ENCODE results near the gene GPRC6A. TPM values are rescaled to one million over a fixed set of nuclear protein-coding genes. Genes with fewer than 3 reads are reported as not detected.
"Not testable (repeated sequence)": the region's sequence is repeated elsewhere in the genome, so short reads cannot be mapped to it uniquely, and the experiment has no call there.

Gene GPRC6A
- total RNA-seq, 3 donors from 2014 or later, result not detected

DNA sequence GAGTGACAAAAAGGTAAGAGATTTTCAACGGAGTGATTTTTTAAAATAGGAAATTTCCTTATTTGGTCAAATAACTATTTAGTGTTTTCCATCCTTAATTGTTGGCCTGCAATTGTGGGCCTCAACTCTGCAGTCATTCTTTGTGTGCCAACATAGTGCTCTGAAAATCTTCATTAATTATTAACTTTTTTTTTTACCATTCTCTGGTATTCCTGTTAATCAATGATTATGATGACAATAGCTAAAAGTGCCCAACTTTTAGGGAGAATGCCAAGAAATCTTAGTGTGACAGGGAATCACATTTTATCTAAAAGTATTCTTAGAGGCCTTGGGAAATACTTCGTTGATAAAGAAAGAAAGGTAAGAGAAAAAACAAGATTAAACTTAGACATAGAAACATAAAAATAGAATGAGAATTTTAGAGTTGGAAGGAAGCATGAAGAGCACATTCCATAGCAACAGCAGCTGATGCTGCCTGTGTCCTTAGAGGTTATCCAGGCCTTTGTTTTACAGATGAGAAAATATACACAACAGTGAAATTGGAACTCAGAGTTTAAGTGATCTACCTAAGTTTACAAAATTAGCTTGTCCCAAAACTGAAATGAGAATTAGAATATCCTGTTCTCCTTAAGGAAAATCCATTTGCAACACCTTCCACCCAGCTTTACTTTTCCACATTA, 1.2 kb downstream of the GPRC6A start:
- Mint-ChIP-seq H3K4me3 (no peak overlapping the region), H3K9me3 (peaks cover 14% of the 10 kb centered on the region), H3K4me1 (ENCODE audit: low read depth) (no peaks in the 10 kb centered on the region), H3K36me3 (ENCODE audit: insufficient read depth) (no peaks in the 10 kb centered on the region), H3K27me3 (ENCODE audit: low read depth) (no peaks in the 10 kb centered on the region)
- DNase-seq, result no peak
- no peak for ATAC-seq

DNA sequence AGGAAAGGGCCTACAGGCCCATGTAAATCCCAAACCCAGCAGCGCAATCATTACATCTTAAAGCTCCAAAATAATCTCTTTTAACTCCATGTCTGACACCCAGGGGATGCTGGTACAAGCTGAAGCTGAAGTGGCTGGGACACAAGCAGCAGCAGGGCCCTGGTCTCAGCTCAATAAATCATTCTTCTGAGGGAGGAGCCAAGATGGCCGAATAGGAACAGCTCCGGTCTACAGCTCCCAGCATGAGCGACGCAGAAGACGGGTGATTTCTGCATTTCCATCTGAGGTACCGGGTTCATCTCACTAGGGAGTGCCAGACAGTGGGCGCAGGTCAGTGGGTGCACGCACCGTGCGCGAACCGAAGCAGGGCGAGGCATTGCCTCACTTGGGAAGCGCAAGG, 12.5 kb downstream of the GPRC6A start:
- H3K36me3 Mint-ChIP-seq (ENCODE audit: insufficient read depth); H3K27me3 Mint-ChIP-seq (ENCODE audit: low read depth); H3K4me3 Mint-ChIP-seq; H3K4me1 Mint-ChIP-seq (ENCODE audit: low read depth); DNase-seq; H3K9me3 Mint-ChIP-seq; ATAC-seq: not testable (repeated sequence)

DNA sequence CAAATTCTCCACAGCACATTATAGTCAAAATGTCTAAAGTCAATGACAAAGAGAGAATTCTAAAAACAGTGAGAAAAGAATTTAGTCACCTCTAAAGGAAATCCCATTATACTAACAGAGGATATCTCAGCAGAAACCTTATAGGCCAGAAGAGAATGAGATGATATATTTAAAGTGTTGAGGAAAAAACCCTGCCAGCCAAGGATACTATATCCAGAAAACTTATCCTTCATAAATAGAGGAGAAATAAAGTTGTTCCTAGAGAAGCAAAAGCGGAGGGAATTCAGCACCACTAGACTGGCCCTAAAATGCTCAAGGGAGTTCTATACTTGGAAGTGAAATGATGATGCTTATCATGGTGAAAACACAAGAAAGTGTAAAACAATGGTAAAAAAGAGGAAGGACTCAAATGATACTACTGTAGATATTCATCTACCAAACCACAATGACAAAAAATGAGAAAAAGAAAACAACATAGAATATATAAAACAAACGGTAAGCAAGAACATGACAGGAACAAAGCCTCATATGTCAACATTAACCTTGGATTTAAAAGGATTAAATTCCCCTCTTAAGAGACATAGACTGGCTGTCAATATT, 16.7 kb downstream of the GPRC6A start:
- no peaks in the 10 kb centered on the region for H3K36me3 Mint-ChIP-seq (ENCODE audit: insufficient read depth)
- peaks cover 14% of the 10 kb centered on the region for H3K9me3 Mint-ChIP-seq
- DNase-seq (no peak), ATAC-seq (no peak)
- H3K4me3 Mint-ChIP-seq, result no peak overlapping the region
- no peaks in the 10 kb centered on the region for H3K4me1 Mint-ChIP-seq (ENCODE audit: low read depth)
- peaks cover 4% of the 10 kb centered on the region for H3K27me3 Mint-ChIP-seq (ENCODE audit: low read depth)

DNA sequence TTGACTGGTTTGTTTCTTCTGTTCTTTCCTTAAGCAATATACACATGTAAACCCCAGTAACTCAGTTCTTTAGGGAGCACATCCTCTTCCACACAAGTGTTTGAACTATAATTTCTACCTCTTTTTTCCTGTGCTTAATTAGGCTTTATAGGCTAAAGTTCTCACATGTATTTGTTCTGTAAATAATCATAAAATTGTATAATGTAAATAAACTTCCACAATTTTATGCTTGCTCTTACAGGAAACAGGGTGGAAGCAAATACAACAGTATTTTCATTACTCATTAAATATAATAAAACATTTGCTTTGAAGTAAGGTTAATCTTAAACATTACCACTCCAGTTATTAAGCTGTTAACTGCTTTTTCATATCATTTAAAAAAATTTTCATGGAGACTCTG, 26.9 kb downstream of the GPRC6A start:
- no peak for ATAC-seq
- Mint-ChIP-seq H3K9me3 (no peaks in the 10 kb centered on the region), H3K4me1 (ENCODE audit: low read depth) (no peaks in the 10 kb centered on the region), H3K36me3 (ENCODE audit: insufficient read depth) (no peaks in the 10 kb centered on the region), H3K27me3 (ENCODE audit: low read depth) (peaks cover 17% of the 10 kb centered on the region), H3K4me3 (no peak overlapping the region)
- no peak for DNase-seq

DNA sequence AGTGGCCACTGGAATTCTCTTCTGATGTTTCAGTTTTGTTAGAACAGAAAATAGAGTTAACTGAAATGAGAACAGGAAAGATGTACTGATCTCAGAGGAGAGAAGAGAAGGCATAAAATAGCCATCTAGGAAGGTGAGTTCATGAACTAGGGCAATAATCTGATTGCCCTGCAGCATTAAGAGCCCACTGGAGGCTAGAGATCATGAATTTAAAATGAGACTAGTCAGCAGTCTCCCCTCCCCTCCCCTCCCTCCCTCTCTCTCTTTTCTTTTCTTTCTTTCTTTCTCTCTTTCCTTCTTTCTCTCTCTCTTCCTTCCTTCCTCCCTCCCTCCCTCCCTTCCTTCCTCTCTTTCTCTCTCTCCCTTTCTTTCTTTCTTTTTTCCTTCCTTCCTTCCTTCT, 28.9 kb downstream of the GPRC6A start:
- H3K36me3 Mint-ChIP-seq (ENCODE audit: insufficient read depth), result no peaks in the 10 kb centered on the region
- no peak for ATAC-seq
- no peak for DNase-seq
- H3K4me1 Mint-ChIP-seq (ENCODE audit: low read depth), result no peaks in the 10 kb centered on the region
- H3K27me3 Mint-ChIP-seq (ENCODE audit: low read depth), result peaks cover 15% of the 10 kb centered on the region
- H3K9me3 Mint-ChIP-seq, result no peaks in the 10 kb centered on the region
- H3K4me3 Mint-ChIP-seq, result no peak overlapping the region

DNA sequence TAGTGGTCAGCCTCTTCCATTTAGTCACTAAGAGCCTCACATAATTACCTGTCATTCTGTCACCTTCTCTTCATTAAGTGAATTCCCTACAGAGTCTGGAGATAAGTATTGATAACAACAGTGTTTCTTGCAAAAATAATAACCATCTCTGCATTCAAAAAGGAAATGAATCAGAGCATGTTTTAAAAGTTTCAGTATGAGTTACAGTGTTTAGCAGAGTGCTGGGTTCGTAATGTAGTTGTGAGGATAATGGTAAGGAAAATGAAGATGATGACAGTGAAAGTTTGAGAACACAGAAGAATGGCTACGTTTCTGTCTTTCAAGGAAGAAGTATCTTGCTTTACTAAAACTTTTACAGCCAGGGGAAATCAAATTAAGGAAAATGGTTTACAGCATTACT, 31.3 kb downstream of the GPRC6A start:
- peaks cover 15% of the 10 kb centered on the region for H3K27me3 Mint-ChIP-seq (ENCODE audit: low read depth)
- ATAC-seq, result no peak
- H3K36me3 Mint-ChIP-seq (ENCODE audit: insufficient read depth), result no peaks in the 10 kb centered on the region
- H3K4me1 Mint-ChIP-seq (ENCODE audit: low read depth), result no peaks in the 10 kb centered on the region
- H3K9me3 Mint-ChIP-seq, result no peaks in the 10 kb centered on the region
- DNase-seq, result no peak
- H3K4me3 Mint-ChIP-seq, result no peak overlapping the region

DNA sequence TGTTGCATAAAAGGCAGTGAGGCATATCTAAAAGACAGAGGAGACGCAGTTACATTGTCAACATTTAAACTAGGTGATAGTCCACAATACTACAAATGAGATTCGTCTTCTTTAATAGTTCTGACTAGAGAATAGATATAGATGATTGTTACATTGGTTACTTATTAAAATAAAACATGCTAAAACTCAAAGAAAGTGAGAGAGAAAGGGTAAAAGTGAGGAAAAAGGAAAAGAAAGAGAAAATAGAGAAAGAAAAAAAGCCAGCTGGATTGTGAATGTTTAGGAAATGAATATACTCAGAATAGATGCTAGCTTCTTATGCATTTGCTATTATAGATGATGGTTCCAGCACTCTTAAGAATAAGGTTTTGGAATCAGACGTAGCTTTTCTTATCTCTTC, 35.7 kb downstream of the GPRC6A start:
- no peak for ATAC-seq
- Mint-ChIP-seq H3K4me1 (ENCODE audit: low read depth) (no peaks in the 10 kb centered on the region), H3K9me3 (no peaks in the 10 kb centered on the region), H3K27me3 (ENCODE audit: low read depth) (peaks cover 5% of the 10 kb centered on the region), H3K36me3 (ENCODE audit: insufficient read depth) (no peaks in the 10 kb centered on the region), H3K4me3 (no peak overlapping the region)
- no peak for DNase-seq

DNA sequence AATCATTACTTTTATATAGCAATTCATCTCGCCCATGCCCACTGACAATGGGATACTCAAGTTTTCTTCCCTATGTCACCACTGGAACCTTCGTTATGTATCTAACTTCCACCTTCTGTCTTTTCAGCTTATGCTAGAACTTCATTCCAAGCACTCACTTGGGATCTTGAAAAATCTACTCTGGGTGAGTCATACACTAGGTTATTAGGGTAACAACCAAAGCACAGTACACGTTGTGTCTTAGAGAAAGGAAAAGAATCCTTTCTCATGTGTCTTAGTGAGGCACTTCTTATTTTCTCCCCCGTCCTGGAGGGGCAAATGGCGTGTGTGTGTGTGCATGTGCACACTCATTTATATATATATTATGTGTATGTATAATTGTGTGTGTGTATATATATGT, 45.0 kb downstream of the GPRC6A start:
- ATAC-seq (no peak), DNase-seq (no peak)
- H3K4me1 Mint-ChIP-seq (ENCODE audit: low read depth), result no peaks in the 10 kb centered on the region
- H3K9me3 Mint-ChIP-seq, result no peaks in the 10 kb centered on the region
- no peak overlapping the region for H3K4me3 Mint-ChIP-seq
- peaks cover 15% of the 10 kb centered on the region for H3K27me3 Mint-ChIP-seq (ENCODE audit: low read depth)
- H3K36me3 Mint-ChIP-seq (ENCODE audit: insufficient read depth), result no peaks in the 10 kb centered on the region

DNA sequence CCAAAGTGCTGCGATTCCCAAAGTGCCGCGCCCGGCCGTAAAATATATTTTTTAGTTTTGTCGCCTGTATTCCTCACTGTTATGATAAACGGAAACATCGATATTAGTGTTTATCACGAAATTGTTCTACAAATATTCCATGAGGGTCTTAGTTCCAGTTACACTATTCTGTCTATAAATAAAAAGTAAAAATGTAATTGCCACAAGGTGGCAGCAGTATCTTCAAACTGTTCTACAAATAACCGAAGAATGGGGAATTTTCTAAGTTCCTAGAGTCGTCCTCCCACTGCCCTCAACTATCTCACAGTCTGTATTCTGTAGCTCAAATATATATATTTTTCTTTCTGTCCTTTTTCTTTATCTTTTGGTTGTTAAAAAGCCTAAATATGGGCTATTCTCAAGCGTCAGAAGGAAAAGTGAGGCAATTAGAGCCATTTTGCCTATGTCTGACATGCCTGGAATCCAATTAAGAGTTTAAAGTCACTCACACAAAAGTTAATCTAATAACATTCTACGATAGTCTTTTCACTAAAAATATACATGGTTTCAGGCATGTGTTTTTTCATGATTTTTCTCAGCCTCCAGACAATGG, 49.2 kb downstream of the GPRC6A start:
- ATAC-seq, result no peak
- Mint-ChIP-seq H3K27me3 (ENCODE audit: low read depth) (peaks cover 9% of the 10 kb centered on the region), H3K9me3 (no peaks in the 10 kb centered on the region)

DNA sequence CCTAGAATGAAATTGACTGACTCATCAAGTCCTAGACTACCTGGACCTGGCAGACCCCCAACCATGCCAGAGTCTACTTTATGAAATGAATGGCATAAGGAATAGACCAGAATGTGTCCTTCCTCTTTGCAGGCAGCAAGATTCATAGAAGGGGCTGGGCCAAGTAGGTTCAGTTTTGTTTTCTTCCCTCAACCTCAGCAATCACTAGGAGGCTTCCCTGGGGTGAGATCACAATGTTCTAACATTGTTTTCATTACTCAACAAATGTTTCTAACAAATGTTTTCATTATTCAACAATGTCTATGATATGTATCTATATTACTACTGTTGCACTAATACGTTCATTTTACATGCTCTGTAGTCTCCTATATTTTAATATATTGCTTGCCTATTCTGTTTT, 55.0 kb downstream of the GPRC6A start:
- DNase-seq, result no peak

More for the DNA sequence above, 49.2 kb downstream of the GPRC6A start:
- H3K4me3 Mint-ChIP-seq, result no peak overlapping the region
- no peak for DNase-seq
- H3K36me3 Mint-ChIP-seq (ENCODE audit: insufficient read depth), result no peaks in the 10 kb centered on the region
- no peaks in the 10 kb centered on the region for H3K4me1 Mint-ChIP-seq (ENCODE audit: low read depth)

DNA sequence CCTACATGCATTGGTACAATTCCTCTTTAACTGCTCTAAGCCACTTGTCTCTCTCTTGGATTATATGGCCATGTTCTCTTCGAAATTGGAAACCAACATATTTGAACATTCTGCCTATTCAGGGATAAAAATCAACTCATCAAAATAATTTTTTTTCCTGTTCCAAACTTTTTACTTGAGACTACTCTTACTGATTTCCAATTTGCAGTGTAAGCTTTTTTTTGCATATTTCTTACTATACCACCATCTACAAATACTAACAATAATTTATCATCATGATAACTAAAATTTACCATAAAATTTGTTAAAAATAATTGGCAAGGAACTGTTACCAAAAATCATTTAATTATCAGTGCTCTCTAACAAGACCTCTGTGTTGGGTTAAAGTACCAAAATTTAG, 56.4 kb downstream of the GPRC6A start:
- Mint-ChIP-seq H3K27me3 (ENCODE audit: low read depth) (peaks cover 23% of the 10 kb centered on the region), H3K4me3 (no peak overlapping the region), H3K9me3 (no peaks in the 10 kb centered on the region), H3K36me3 (ENCODE audit: insufficient read depth) (no peaks in the 10 kb centered on the region), H3K4me1 (ENCODE audit: low read depth) (no peaks in the 10 kb centered on the region)
- no peak for ATAC-seq
- no peak for DNase-seq

More for the DNA sequence above, 55.0 kb downstream of the GPRC6A start:
- no peak for ATAC-seq
- Mint-ChIP-seq H3K36me3 (ENCODE audit: insufficient read depth) (no peaks in the 10 kb centered on the region), H3K27me3 (ENCODE audit: low read depth) (peaks cover 18% of the 10 kb centered on the region), H3K4me1 (ENCODE audit: low read depth) (no peaks in the 10 kb centered on the region), H3K4me3 (no peak overlapping the region), H3K9me3 (no peaks in the 10 kb centered on the region)

DNA sequence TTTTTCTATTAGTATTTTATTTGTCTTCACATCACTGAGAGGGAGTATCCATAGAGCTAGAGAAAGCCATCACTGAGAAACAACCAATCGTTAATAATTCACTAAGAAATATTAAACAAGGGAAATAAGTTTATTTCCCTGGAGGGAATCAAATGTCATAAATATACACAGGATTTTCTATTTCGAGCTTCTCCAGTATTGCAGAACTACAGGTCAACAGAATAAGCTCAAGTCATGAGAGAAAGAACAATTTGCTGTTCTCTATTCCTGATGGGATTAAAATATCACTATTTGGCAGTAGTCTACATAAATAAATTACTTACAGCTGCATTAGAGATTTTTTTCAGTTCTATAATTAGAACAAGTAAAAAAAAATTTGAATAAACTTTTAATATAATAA, 61.2 kb downstream of the GPRC6A start:
- Mint-ChIP-seq H3K27me3 (ENCODE audit: low read depth) (peaks cover 58% of the 10 kb centered on the region), H3K4me1 (ENCODE audit: low read depth) (peaks cover 14% of the 10 kb centered on the region), H3K36me3 (ENCODE audit: insufficient read depth) (no peaks in the 10 kb centered on the region), H3K9me3 (no peaks in the 10 kb centered on the region), H3K4me3 (no peak overlapping the region)
- DNase-seq (no peak), ATAC-seq (no peak)

DNA sequence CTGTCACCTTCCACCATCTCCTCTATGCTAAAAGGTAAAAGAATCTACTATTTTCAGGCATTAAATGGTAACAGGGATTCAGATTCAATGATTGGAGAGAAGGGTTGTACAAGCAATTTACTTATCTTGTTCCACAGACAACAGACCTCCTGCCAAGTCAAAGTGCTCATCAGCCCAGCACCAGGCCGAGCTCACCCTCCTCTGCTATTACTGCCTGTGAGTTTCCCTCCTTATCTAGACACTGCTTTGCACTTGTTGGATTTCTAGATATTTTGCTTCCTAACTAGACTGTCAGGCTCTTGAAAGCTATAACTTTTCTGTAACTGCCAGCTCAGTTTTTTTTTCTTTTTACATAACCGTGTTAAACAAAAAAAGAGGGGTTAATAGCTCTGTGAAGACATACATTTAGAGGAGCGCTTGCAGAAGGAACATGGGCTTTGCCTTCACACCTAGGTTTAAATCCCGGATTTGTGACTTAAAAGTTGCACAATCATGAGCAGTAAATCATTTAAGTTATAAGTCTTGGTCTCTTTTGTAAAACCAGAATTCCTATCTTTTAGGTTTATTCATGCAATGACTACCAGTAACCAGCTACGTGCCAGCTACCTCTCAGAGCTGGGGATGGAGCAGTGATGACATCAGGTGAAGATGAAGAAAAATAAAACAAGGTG, 62.2 kb downstream of the GPRC6A start:
- Mint-ChIP-seq H3K4me3 (no peak overlapping the region), H3K9me3 (no peaks in the 10 kb centered on the region), H3K27me3 (ENCODE audit: low read depth) (peaks cover 55% of the 10 kb centered on the region)

DNA sequence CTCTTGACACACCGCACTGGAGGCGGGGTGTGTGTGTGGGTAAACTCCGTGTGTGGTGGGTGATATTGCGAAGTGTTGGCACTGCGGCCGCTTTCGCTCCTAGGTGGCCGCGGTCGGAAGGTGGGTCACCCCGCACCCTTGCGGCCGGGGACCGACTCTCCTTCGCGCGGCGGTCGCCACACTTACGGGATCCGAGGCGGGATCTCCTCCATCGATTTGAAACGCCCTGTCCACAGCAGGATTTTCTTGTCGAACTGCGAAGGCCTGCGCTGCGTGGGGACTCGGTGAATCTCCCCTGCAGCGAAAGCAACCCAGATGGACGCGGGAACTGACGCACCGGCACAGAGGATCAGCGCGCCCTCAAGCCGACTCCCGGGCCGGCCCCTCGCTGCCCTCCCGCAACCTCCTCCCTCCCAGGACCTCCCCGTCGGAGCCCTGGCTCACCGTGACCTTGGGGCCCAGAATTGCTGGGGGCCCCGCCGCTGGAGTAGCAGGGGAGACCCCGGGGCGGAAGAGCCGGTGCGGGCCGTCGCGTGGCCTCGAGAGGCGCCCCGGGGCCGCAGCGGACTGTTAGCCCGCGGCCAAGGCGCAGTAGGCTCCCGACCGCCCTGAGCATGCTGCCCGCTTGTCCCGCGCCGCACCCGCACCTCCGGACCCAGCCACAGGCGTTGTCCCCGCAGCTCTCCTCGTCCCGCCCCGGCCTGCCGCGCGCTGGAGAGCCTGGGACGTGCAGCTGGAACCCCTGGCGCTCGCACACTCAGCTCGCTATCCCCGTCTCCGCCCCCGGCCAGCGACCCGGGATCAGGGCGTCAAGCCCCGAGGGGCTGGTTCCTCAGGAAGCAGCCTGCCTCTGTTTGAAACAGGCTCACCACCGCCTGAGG, 63.7 kb downstream of the GPRC6A start, which contains the start of gene FAM162B:
TSS of gene FAM162B (minus strand) at position 759 of the 881 bp plus-strand sequence. CDS start at position 616, 143 bp downstream.
- no peaks in the 10 kb centered on the region for H3K36me3 Mint-ChIP-seq (ENCODE audit: insufficient read depth)
- H3K27me3 Mint-ChIP-seq (ENCODE audit: low read depth), result peaks cover 47% of the 10 kb centered on the region
- peak within 1 kb of the TSS; percentile 71 for H3K4me3 Mint-ChIP-seq
- ATAC-seq, result peak; percentile 50 to 52
- H3K4me1 Mint-ChIP-seq (ENCODE audit: low read depth), result peaks cover 14% of the 10 kb centered on the region
- H3K9me3 Mint-ChIP-seq, result no peaks in the 10 kb centered on the region
- no peak for DNase-seq

More for the DNA sequence above, 62.2 kb downstream of the GPRC6A start:
- Mint-ChIP-seq H3K36me3 (ENCODE audit: insufficient read depth) (no peaks in the 10 kb centered on the region), H3K4me1 (ENCODE audit: low read depth) (peaks cover 14% of the 10 kb centered on the region)
- no peak for ATAC-seq
- no peak for DNase-seq
